Stimulated activated CD4-positive, alpha-beta T cell treated with anti-CD3 and anti-CD28 coated beads, Interleukin-4, amount 100 ng/mL, for 4 hours (primary cell): ENCODE measurements around the gene LDLRAD4.
"Not testable (repeated sequence)": the region's sequence is repeated elsewhere in the genome, so short reads cannot be mapped to it uniquely, and the experiment has no call there.

Experiments
- DNase-seq, 2 experiments: peaks; one replicate each; pipeline ENCODE4 v3.0.0-alpha.2; 2020

The LDLRAD4 gene

DNA sequence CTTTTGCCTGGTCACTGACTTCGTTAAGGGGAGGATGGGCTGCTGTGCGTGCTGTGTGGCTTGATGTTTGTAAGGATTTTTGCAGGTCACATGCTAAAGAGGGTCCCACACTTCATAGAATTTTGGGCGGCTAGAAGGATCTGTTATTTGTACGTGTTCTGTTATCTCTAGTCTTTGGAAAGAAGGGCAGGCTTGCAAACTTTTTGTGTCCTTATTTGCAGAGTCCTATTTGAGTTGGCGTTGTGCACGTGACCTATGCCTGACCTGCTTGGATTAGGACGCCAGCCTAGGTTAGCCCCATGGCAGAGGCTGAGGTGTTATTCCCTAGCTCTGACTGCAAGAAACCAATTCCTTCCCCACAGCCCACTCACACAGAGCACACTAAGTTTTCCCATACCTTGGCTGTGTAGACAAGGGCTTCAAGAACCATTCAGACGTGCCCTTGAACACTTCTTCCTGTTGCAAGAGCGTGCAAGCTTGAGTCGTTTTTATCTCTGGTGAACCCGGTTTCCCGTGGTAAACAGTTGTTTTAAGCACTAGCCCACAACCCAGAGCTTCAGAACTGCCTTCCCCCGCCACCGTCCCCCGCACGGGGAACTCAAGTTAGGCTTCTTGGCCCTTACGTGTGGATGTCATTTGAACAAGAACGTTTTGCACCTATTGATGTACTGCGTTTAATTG lies 94.6 kb downstream of the LDLRAD4 start:
- DNase-seq, result peak in 1 of 2 experiments; percentile 19

DNA sequence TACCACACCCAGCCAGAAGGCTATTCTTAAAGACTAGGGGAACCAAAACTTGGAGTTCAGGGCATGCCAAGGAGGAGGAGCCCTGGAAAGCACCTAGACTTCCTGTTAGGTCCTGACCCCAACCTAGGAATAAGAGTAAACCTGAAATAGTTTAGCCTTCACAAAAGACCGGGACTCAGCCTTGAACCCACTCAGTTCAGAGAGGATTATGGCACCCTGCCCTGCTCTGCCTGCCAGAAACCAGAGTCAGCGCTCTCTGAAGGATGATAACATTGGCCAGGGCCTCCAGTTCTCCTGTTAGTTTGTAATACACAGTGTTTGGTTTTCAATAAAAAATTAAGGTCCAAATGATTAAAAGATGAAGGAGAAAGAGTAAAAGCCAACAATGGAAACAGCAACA lies 96.4 kb downstream of the LDLRAD4 start:
- DNase-seq, result no peak

DNA sequence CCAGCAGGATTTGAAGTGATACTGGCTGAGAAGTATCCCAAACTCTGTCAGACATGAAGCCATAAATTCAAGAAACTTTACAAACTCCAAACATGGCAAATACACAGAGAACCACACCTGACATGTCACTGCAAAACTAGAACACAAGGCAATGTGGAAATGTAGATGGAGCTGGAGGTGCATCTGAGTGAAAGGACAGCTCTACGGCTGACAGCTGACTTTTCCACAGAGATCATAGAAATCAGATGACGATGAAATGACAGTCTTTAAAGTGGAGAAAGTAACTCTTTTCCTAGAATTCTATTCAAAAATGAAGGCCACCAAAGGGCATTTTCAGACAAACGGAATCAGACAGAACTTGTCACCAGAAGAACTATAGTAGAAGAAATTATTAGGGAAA lies 97.5 kb downstream of the LDLRAD4 start:
- DNase-seq, result no peak

DNA sequence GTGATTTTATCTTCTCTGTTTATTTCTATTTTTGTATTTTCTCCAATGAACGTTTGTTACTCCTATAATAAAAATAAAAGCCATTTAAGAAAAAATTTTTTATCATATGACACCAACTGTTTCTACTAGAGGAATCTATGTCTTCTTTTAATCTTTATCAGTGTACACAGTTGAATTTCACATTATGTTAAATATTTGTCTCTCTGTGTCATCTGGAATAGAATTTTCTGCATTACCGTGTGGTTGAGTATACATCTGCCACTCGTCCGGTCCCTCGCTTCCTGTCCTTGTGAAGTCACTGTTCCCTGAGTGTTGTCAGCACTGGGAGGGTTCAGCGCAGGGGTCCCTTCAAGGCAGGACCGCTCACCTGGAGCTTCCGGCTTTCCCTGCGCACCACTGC lies 99.2 kb downstream of the LDLRAD4 start:
- no peak for DNase-seq

DNA sequence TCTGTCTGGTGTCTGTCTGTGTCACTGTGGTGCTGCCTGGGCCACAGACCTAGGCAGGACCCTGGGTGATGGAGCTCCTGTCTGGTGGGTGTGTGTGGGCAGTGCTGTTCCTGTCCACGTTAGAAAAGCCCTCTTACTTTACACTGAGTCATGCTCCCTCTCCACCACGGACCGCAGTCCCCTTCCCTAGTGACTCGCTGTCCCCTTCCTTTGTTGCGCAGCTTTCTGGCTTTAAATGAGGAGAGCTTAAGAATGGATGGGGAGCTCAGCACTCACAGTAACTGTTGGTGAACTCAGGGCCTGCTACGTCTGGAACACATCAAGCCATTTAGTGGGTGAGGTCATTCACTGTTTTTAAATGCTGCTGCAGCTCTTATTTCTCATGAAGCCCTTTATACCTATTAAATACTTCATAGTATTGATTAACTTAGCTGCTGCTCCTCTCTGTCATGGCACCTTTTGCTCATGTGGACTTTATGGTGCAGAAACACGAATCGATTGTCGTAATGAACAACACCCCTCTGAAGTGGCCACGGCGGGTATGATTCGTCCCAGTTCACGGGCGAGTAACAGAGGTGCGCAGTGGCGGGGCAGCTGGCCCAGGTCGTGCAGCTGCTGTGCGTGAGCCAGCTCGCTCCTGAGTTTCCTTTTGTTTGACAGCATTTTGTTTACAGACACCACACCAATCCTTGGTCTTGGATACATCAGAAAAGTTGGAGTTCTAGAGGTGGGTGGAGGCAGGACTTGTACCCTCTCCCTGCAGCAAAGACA lies 100.4 kb downstream of the LDLRAD4 start:
- DNase-seq, result no peak

DNA sequence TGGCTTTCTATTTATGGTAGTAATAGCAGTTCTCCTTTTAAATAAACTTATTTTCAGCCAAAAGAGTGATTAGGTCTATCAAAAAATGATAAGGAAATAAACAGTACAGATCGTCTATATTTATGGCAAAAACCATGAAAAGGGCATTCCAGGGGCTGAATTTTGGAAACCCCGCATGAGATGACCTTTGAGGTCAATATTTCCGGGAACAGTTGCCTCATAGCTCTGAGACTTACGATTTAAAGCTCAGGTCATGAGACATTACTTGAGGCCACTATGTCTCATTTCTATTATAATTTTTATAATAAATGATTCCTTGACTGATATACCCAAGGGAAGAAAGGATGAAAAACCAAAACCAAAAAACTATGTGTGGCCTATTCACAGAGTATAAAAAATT lies 101.1 kb downstream of the LDLRAD4 start:
- DNase-seq, result no peak

DNA sequence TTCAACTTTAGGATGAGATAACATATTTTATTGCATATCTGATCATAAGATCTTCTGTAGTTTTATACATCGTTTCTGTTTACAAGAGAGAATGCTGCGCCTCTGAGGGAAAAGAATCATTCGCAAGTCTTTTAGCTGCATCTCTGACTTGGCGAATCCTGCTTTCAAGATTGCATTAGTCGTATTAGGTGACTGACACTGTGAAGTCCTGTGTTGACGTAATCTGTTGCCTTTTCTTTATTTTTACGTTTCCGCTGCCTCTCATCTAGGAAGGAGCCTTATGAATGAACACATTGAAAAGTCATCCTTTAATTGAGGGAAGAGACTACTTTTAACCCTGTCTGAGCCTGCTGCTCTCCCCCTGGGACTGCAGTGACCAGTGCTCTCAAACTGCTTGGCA lies 101.5 kb downstream of the LDLRAD4 start:
- no peak for DNase-seq

DNA sequence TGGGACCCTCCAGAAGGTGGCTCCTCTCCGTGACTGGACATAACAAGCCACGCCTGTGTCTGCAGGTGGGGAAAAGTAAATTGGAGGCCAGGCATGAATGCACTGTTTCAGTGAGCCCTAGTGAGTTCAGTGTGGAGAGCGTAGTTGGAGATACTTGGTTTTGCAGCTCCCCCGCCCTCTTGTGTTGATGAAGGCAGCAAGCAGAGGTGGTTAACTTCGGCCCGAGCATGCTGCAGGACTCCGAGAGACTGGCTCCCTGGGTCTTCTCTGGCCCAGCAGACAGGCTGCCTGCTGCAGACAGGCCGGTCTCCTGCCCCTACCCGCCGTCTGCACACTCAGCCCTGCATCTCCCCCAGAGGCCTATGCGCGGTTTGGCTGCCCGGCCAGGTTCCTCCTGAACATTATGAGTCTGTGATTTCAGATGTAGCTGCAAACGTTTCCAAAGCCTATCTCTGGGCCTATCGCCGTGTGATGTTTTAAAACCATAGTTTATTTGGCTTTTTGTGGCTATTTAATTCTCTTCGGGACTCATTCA lies 102.4 kb downstream of the LDLRAD4 start:
- DNase-seq, result no peak

DNA sequence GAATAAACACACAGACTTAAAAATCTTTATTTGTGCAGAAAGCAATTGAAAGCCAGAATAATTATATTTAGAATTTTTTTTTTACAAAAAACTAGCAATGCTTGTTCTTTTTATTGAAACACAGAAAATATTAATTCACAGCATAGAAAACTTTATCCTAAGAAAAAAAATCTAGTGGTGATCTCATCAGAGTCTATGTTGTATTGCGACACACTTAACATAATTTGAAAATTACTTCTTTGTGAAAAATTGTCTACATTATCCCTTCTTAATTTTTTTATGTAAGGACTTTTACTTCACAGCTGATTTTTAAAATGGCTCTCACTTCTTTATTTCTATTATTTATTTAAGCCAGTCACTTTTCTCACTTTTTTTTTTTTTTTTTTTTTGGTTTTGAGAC lies 103.4 kb downstream of the LDLRAD4 start:
- no peak for DNase-seq

DNA sequence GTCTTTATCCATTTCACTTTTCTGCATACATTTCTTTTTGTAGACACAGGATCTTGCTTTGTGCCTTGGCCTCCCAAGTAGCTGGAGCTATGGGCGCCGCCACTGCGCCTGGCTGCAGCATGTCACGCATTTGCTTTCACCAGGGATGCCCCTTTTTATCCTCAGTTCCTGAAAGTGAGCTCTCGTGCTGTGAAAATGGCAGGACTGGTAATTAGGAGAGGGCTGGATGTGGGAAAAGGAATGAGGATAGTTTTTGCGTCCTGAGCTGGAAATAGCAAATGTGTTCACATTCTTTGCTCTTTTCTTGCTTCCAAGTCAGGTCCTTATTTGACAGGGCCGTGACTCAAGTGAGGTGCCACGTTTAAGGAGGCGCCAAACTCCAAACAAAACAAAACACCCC lies 104.6 kb downstream of the LDLRAD4 start:
- no peak for DNase-seq

DNA sequence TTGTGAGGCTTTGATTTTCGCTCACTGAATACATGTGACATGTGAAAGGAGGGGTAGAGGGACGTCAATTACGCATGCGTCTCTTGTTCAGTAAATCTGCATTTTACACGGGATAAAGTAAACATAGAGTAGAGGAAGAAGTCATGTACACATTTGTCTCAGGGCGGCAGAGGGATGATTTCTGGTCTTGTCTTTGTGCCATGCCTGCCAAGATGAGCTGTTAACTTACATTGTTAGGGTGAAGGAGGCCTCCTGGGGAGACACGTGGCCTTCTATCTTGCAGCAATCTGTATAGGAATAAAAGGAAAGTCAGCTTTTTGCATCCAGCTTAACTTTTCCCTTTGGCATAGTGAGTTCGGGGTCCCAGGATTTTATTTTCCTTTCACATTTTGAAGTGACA lies 106.3 kb downstream of the LDLRAD4 start:
- DNase-seq, result no peak

DNA sequence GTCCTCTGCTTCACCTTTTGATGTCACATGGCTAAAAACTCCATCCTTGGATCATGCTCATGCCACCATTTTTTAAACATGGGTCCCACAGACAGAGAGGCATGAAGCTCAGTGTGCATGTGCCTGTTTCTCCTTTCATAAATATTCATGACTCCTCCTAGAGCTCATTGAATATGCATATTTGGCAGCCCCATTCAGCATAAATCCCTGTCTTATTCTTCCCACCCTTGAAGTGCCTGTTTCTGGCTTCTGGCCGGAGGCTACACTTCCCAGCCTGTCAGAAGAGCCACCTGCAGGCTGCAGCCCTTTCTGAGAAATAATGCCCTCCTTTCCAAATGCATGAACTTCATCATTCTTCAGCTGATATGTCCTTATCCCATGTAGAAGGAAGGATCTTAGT lies 109.7 kb downstream of the LDLRAD4 start:
- no peak for DNase-seq

DNA sequence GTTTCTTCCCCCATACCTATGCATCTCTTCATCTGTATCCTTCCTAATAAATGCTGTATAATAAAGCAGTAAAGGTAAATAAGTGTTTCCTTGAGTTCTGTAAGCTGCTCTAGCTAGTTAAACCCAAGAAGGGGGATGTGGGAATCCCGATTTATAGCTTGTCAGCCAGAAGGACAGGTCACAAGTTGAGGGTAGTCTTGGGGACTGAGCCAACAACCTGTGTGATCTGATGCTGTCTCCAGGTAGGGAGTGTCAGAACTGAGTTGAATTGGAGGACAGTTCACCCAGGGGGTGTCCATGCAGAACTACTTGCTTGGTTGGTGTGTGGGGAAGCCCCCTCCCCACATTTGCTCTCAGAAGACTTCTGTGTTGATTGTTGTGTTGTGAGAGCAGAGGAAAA lies 112.4 kb downstream of the LDLRAD4 start:
- DNase-seq, result no peak

DNA sequence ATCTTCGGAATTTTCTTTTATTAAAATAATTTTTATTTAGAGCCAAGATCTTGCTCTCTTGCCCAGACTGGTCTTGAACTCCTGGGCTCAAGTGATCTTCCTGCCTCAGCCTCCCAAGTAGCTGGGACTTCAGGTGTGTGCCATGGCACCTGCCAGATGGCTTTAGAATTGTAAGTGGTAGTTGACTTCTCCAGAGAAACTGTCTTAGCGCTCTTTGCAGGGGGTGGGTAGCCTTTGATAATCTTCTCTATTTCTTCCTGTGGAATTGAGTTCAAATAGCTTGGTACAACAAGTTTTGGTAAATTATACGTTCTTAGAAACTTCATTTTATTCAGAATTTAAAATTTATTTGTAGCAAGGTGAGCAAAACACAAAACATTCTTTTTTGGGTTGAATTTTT lies 113.3 kb downstream of the LDLRAD4 start:
- DNase-seq, result no peak

DNA sequence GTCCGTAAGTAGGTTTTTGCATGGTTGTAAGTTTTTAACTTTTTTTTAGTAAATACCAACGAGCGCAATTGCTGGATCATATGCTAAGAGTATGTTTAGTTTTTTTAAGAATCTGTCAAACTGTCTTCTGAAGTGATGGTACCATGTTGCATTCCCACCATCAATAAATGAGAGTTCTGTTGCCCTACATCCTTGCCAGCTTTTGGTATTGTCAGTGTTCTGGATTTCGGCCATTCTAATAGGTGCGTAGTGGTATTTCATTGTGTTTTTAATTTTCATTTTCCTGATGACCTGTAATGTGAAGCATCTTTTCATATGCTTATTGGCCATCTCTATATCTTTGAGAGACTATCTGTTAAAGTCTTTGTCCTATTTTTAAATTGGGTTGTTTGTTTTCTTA lies 114.3 kb downstream of the LDLRAD4 start:
- DNase-seq, result no peak

DNA sequence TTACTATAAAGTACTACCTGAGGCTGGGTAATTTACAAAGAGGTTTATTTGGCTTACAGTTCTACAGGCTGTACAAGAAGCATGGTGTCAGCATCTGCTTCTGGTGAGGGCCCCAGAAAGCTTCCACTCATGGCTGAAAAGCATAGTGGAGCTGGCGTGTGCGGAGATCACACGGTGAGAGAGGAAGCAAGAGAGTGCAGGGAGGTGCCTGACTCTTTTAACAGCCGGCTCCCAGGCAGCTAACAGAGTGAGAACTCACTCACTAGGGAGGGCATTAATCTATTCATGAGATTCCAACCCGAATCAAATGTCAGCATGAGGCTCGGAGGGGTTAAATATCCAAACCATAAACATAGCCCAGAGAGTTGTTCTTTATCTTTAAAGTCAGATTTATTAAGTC lies 117.3 kb downstream of the LDLRAD4 start:
- no peak for DNase-seq

DNA sequence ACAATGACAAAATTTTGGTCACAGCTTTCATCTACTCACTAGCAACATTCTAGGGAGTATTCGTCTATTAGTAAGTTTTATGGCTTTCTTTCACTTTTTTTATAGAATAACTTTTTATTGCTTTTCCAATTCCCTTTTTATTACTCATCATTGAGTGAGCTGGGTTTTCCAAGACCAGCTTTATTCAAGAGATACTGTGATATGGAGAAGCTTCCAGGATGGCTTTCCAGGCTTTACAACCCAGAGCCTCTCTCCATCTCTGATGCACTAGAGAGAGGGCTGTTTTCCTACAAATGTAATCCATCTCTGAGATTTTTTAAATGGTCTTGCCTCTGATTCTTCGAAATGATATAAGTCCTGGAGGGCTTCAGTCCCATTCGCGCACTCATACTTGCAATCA lies 118.3 kb downstream of the LDLRAD4 start:
- DNase-seq, result no peak

DNA sequence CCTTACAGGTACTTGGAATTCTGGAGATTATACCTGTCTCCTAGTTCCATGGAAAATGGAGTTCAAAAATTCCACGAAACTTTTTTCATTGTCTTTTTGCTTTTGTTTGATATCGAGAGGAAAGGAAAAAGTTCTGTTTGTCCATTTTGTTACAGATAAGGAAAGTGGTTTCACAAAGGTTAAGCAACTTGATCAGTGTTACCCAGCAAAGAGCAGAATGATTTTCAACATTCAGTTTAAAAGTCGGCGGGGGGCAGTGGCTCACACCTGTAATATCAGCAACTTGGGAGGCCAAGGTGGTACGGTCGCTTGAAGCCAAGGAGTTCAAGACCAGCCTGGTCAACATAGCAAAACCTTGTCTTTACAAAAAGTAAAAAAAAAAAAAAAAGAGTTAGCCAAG lies 118.8 kb downstream of the LDLRAD4 start:
- DNase-seq, result no peak

DNA sequence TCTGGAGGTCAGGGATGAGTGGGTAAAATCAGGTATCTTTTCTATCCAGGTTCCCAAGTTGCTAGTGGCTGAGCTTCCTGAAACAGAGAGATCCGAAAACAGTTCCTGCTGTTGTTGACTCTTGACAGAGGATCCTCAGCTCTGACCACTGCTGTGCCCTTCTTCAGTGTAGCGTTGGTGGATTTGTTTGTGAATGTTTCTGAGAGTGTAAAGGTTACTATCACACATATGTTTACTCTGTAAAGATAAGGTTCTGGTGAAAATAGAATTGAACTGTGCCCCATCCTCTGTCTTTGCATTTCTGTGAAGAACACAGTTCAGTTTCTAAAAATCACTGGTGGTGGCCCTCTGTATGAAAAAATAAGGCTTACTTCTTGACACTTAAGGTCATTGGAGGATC lies 119.8 kb downstream of the LDLRAD4 start:
- no peak for DNase-seq

DNA sequence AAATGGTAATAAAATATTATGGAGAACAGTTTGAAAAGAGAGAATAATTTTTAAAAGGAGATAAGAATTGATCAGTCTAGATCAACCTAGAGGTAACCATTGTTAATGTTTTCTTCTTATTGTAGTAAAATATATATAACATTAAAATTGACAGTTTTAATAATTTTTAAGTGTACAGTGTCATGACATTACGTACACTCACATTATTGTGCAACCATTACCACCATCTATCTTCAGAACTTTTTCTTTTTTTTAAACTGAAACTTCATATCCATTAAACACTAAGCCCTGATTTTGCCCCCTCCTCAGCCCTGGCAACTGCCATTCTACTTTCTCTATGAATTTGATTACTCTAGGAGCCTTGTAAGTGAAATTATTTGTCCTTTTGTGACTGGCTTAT lies 121.1 kb downstream of the LDLRAD4 start:
- no peak for DNase-seq

DNA sequence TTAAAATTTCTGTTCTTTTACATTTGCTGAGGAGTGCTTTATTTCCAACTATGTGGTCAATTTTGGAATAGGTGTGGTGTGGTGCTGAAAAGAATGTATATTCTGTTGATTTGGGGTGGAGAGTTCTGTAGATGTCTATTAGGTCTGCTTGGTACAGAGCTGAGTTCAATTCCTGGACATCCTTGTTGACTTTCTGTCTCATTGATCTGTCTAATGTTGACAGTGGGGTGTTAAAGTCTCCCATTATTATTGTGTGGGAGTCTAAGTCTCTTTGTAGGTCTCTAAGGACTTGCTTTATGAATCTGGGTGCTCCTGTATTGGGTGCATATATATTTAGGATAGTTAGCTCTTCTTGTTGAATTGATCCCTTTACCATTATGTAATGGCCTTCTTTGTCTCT lies 127.9 kb downstream of the LDLRAD4 start:
- DNase-seq, result not testable (repeated sequence)

DNA sequence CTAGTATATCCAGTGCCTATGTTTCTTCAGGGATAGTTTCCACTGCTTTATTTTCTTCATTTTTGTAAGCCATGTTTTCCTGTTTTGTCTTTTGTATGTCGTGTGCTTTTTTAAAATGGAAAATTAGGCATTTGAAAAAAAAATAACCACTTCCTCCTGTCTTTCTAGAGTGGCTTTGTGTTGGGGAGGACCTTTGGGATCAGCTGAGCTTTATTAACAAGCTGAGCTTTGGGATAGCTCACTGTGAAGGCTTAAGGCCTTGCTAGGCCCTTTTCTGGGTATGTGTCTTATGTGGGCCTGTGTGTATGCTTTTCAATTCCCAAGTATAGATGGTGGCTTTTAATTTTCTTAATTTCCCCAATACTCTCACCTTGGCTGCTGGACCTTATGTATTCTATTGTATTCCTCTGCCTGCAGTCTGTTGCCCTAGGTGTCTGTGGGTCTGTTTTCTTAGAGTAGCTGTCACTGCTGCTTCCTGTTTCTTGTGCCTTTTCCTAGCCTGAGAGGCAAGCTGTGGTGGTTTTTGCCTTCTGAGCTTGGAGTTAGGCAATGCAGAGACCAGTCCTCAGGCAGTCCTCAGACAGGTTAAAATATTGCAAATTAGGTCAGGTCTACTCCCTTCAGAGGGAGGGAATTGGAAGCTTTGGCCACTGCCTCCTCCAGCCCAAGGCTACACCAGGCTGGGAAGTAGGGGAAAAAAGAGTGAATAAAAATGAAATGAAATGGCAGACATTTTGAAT lies 134.7 kb downstream of the LDLRAD4 start:
- DNase-seq, result no peak

DNA sequence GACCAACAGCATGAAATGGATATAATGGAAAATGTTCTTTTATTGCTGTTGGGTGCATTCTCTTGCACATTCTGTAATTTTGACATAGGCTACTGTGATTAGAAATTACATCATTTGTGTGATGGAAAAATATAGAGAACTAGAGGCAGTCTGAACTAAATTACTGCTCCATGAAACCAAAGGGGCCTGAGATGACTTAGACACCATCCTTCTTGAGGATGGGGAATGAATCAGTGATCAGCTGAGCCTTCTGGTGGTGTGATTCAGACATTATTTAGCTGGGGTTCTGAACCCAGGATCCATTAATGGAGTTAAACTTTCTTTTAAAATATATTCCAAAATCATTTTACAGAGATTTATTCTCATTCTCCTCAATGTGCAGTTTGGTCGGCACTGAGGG lies 135.8 kb downstream of the LDLRAD4 start:
- no peak for DNase-seq

DNA sequence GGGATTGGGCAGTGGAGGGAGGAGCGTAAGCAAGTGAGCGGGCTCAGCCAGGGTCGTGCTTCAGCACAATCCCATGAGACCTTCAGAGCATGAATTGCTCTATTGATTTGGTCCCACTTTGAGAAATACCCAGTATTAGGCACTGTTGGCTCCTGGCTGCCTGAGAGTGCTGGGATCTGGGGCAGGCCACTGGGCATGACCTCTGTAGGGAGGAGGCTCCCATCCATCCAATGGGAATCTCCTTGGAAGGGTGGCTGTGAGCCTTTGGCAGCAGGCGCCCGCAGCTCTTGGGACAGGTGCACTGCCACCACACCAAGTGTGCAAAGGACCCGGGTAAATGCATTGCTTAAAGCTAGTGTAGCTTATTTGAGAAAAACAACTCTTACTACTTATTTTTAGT lies 137.5 kb downstream of the LDLRAD4 start:
- DNase-seq, result no peak
